Tongue (tissue), 3 donors: Measurements from ENCODE around the gene PKD2. TPM values are rescaled to one million over a fixed set of nuclear protein-coding genes. Genes with fewer than 3 reads are reported as not detected.
"Not testable (repeated sequence)": the region's sequence is repeated elsewhere in the genome, so short reads cannot be mapped to it uniquely, and the experiment has no call there.

Experiments used
- DNase-seq: peaks from one replicate; pipeline ENCODE4 v3.0.0-alpha.2; 2015
- small RNA-seq: library from RNA; depleted of rRNA; stranded (forward); fragments of <200 nt; gene quantifications from one replicate; pipeline ENCODE3, GENCODE V24; 2014; ENCODE audit warnings: low replicate concordance
- total RNA-seq: library from RNA; depleted of rRNA; stranded (reverse); fragments of >200 nt; gene quantifications from one replicate; pipeline ENCODE4 v1.2.3, GENCODE V29; 2014

Gene PKD2
- total RNA-seq, 1 donor from 2014 or later = 51.2 TPM

- DNase-seq = no peak
Observed at GRCh38 chr4:88115587-88115986, 108.2 kb downstream of the PKD2 start.

- no peak for DNase-seq
Observed at GRCh38 chr4:88119943-88120342, 112.5 kb downstream of the PKD2 start.

DNA sequence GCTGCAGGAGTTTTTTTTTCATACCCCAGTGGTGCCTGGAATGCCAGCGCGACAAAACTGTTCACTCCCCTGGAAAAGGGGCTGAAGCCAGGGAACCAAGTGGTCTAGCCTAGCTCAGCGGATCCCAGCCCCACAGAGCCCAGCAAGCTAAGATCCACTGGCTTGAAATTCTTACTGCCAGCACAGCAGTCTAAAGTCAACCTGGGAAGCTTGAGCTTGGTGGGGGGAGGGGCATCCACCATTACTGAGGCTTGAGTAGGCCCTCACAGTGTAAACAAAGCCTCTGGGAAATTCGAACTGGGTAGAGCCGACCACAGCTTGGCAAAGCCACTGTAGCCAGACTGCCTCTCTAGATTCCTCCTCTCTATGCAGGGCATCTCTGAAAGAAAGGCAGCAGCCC lies 114.8 kb downstream of the PKD2 start:
- DNase-seq = not testable (repeated sequence)

Small RNA genes within 50 kb of the gene (small RNA-seq; reads per million reads assigned to genes)
- gene RNU1-36P = not detected

Other genes starting within 250 kb of the PKD2 start
- not detected for gene IBSP, start 208.1 kb upstream of the PKD2 start, total RNA-seq
- gene MEPE, start 174.7 kb upstream of the PKD2 start, total RNA-seq = not detected
- gene SPP1, start 31.9 kb upstream of the PKD2 start, total RNA-seq = 28.9 TPM
- 6.9 TPM for gene ABCG2, start 151.0 kb downstream of the PKD2 start, total RNA-seq